OCI-LY7 (cell line): ENCODE measurements around the gene FOXP1. TPM values are rescaled to one million over a fixed set of nuclear protein-coding genes. Genes with fewer than 3 reads are reported as not detected.

Experiments used
- BruUV-seq: library from RNA; stranded (reverse); fragments of 400-500 nt; replicated peaks from 2 replicates; lab custom pipeline; 2021; lab: Mats Ljungman, UMichigan
- CTCF ChIA-PET: fragments of 300-600 bp; sonication (Branson Sonifier 250); formaldehyde crosslinking; loops from one replicate; lab custom pipeline; 2022; ENCODE audit warnings: antibody characterized with exemption; ENCODE audit not compliant: unreplicated experiment; lab: Charles Lee
- POLR2A ChIA-PET: fragments of 300-600 bp; sonication (Branson Sonifier 250); formaldehyde crosslinking; loops from one replicate; lab custom pipeline; 2022; ENCODE audit warnings: antibody characterized with exemption; lab: Charles Lee
- DNase-seq: peaks from one replicate; pipeline ENCODE4 v3.0.0-alpha.2; 2015; ENCODE audit warnings: low spot score
- H2AFZ ChIP-seq: fragments of 200-600 bp; sonication (generic), shearing (Covaris generic); 2 replicates; pipeline ENCODE4 v1.6.1; 2014; ENCODE audit warnings: mild to moderate bottlenecking, antibody characterized with exemption, low read length, moderate library complexity
- H3K27ac ChIP-seq: fragments of 200-600 bp; sonication (generic); 2 replicates; pipeline ENCODE4 v1.5.1; 2014; ENCODE audit warnings: mixed run types, low read depth, mild to moderate bottlenecking, moderate library complexity, low read length, inconsistent platforms; ENCODE audit not compliant: poor library complexity, severe bottlenecking
- H3K36me3 ChIP-seq: fragments of 200-600 bp; sonication (generic); 2 replicates; pipeline ENCODE4 v1.6.1; 2014; ENCODE audit warnings: mild to moderate bottlenecking, antibody characterized with exemption, low read length, moderate library complexity, mixed read lengths; ENCODE audit not compliant: insufficient read depth
- H3K4me1 ChIP-seq: fragments of 200-600 bp; sonication (generic); 2 replicates; pipeline ENCODE4 v1.5.1; 2014; ENCODE audit warnings: mild to moderate bottlenecking, low read length; ENCODE audit not compliant: insufficient read depth, poor library complexity, severe bottlenecking
- H3K4me2 ChIP-seq: fragments of 200-600 bp; sonication (generic); 2 replicates; pipeline ENCODE4 v1.6.1; 2014; ENCODE audit warnings: mild to moderate bottlenecking, low read length
- H3K4me3 ChIP-seq: fragments of 200-600 bp; sonication (generic); 2 replicates; pipeline ENCODE4 v1.5.1; 2014; ENCODE audit warnings: mild to moderate bottlenecking, low read depth, low read length; ENCODE audit not compliant: poor library complexity, severe bottlenecking
- H3K79me2 ChIP-seq: fragments of 200-600 bp; sonication (generic); 2 replicates; pipeline ENCODE4 v1.6.1; 2016; ENCODE audit warnings: low read depth, mild to moderate bottlenecking, low read length, moderate library complexity, mixed read lengths; ENCODE audit not compliant: insufficient read depth
- H3K9me2 ChIP-seq: fragments of 200-600 bp; sonication (generic); 2 replicates; pipeline ENCODE4 v1.6.1; 2016; ENCODE audit warnings: mild to moderate bottlenecking, low read length, mixed read lengths; ENCODE audit not compliant: insufficient read depth
- H3K9me3 ChIP-seq: fragments of 200-600 bp; sonication (generic); 2 replicates; pipeline ENCODE4 v1.6.1; 2014; ENCODE audit warnings: mild to moderate bottlenecking, mixed run types, low read length, mixed read lengths
- H4K20me1 ChIP-seq: fragments of 200-600 bp; sonication (generic); 2 replicates; pipeline ENCODE4 v1.6.1; 2014; ENCODE audit warnings: mild to moderate bottlenecking, antibody characterized with exemption, low read length, moderate library complexity, mixed read lengths; ENCODE audit not compliant: insufficient read depth
- EZH2phosphoT487 ChIP-seq: fragments of 200-600 bp; sonication (generic); IDR thresholded peaks from 2 replicates; pipeline ENCODE4 v1.6.1; 2018; ENCODE audit warnings: low read depth, borderline replicate concordance, mild to moderate bottlenecking, mixed run types, antibody characterized with exemption, low read length, moderate library complexity, mixed read lengths
- intact Hi-C: fragments of 100-400 bp; cut with micrococcal nuclease; formaldehyde crosslinking; loops from one replicate; pipeline ENCODE4 v1.10.0; 2022; ENCODE audit not compliant: unreplicated experiment
- total RNA-seq, 2 experiments: library from RNA; depleted of rRNA in 1 of 2; stranded (reverse); fragments of >200 nt in 1 of 2; shearing (Covaris generic) in 1 of 2; gene quantifications; 2 replicates each; pipeline ENCODE4 v1.2.3, GENCODE V29; 2014 to 2022
- TF ChIP-seq, protein P1 (sequence below): fragments of 200-600 bp; sonication (generic); conservative IDR thresholded peaks from 2 replicates; pipeline ENCODE4 v1.5.1; 2014; ENCODE audit warnings: mild to moderate bottlenecking, antibody characterized with exemption, low read length, moderate library complexity, mixed read lengths

The FOXP1 gene
- total RNA-seq, 2 experiments from 2014 or later = 87.3 to 151 TPM

DNA sequence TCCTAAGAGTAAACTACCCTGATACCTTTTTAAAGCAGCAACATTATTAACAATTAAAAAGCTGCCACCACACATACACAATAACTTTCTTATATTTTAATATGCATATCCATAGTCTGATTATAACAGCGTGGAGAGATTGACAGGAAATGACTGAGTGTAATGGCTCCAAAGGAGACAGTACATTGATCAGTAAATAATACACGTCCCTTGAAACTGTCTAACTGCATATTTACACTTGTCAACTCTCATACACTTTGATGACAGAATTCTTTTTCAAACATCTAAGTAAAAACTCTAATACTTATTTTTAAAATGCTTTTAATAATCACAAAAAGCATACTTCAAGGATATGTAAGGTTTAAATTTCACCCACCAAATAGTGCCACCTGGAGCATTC is 99.5 kb downstream of the FOXP1 start:
- TF ChIP-seq EZH2phosphoT487 = no peak
- TF ChIP-seq, protein P1, sequence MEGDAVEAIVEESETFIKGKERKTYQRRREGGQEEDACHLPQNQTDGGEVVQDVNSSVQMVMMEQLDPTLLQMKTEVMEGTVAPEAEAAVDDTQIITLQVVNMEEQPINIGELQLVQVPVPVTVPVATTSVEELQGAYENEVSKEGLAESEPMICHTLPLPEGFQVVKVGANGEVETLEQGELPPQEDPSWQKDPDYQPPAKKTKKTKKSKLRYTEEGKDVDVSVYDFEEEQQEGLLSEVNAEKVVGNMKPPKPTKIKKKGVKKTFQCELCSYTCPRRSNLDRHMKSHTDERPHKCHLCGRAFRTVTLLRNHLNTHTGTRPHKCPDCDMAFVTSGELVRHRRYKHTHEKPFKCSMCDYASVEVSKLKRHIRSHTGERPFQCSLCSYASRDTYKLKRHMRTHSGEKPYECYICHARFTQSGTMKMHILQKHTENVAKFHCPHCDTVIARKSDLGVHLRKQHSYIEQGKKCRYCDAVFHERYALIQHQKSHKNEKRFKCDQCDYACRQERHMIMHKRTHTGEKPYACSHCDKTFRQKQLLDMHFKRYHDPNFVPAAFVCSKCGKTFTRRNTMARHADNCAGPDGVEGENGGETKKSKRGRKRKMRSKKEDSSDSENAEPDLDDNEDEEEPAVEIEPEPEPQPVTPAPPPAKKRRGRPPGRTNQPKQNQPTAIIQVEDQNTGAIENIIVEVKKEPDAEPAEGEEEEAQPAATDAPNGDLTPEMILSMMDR = peak; percentile 13; the same call in 1 of the 2 replicates
- H3K4me2 ChIP-seq = no peak overlapping the region

DNA sequence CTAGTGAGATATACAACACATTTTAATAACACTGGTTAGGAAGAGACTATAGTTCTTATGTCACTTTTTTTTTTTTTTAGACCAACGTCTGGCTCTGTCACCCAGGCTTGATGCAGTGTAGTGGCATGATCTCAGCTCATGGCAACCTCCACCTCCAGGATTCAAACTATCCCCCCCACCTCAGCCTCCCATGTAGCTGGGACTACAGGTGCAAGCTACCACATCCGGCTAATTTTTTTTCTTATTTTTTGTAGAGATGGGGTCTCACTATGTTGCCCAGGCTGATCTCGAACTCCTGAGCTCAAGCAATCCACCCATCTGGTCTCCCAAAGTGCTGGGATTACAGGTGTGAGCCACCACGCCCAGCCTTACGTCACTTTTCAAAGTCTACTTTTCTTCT is 100.8 kb downstream of the FOXP1 start:
- Histone ChIP-seq H4K20me1 (no peaks in the 10 kb centered on the region), H3K4me1 (peaks cover 11% of the 10 kb centered on the region), H3K4me3 (no peak overlapping the region), H3K9me2 (no peaks in the 10 kb centered on the region), H3K27ac (no peak overlapping the region), H3K4me2 (no peak overlapping the region), H3K79me2 (peaks cover 35% of the 10 kb centered on the region; the same call in 1 of the 2 replicates), H3K9me3 (no peaks in the 10 kb centered on the region), H3K36me3 (peaks cover 17% of the 10 kb centered on the region), H2AFZ (no peak overlapping the region)
- ChIA-PET CTCF (interaction anchor here (0.6 kb wide), 1 partner anchor 395 kb away, joined by 3 read pairs; no protein-coding TSS in a partner anchor), POLR2A (no interaction called here)
- no peak for DNase-seq
- BruUV-seq = no TSS peak
- intact Hi-C loops = no loop called here
- no peak for TF ChIP-seq EZH2phosphoT487
- TF ChIP-seq, protein P1 = no peak

More for the DNA sequence above, 99.5 kb downstream of the FOXP1 start:
- peaks cover 34% of the 10 kb centered on the region; the same call in 1 of the 2 replicates for H3K79me2 ChIP-seq
- H2AFZ ChIP-seq = no peak overlapping the region
- POLR2A ChIA-PET = interaction anchor here (0.6 kb wide), 1 partner anchor 25 kb away, joined by 3 read pairs; no protein-coding TSS in a partner anchor
- BruUV-seq = no TSS peak
- no peak overlapping the region for H3K4me3 ChIP-seq
- H3K27ac ChIP-seq = no peak overlapping the region
- intact Hi-C loops = no loop called here
- H4K20me1 ChIP-seq = no peaks in the 10 kb centered on the region
- H3K4me1 ChIP-seq = peaks cover 18% of the 10 kb centered on the region
- no peak for DNase-seq
- H3K36me3 ChIP-seq = peaks cover 28% of the 10 kb centered on the region
- no peaks in the 10 kb centered on the region for H3K9me3 ChIP-seq
- no peaks in the 10 kb centered on the region for H3K9me2 ChIP-seq
- CTCF ChIA-PET = no interaction called here

DNA sequence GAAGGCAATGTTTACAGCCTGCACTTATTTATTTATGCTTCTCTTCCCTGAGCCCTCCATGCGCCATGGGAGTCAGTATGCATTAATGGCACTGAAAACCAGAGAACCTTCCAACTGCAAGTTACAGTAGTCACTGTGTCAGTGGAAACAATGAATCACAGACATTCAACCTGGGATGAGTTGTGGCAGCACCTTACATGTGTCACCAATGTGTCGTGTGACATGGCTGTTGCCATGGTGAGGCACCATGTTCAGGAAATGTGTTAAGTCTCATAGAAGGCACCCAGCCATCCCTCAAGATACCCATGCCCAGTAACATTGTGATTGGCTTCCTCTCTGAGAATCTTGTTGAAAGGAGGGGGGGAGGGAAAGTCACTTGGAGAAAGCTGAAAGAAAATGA is 105.0 kb downstream of the FOXP1 start:
- no peak for DNase-seq
- H3K4me3 ChIP-seq = no peak overlapping the region
- H2AFZ ChIP-seq = no peak overlapping the region
- H4K20me1 ChIP-seq = no peaks in the 10 kb centered on the region
- H3K36me3 ChIP-seq = peaks cover 15% of the 10 kb centered on the region
- POLR2A ChIA-PET = interaction anchor here (1.8 kb wide), 1 partner anchor 13 kb away, joined by 5 read pairs; no protein-coding TSS in a partner anchor
- no peak overlapping the region for H3K4me2 ChIP-seq
- no peak overlapping the region for H3K27ac ChIP-seq
- intact Hi-C loops = no loop called here
- no peak for TF ChIP-seq EZH2phosphoT487
- TF ChIP-seq, protein P1 = no peak
- no peaks in the 10 kb centered on the region for H3K9me3 ChIP-seq
- peaks cover 19% of the 10 kb centered on the region; the same call in 1 of the 2 replicates for H3K79me2 ChIP-seq
- BruUV-seq = no TSS peak
- CTCF ChIA-PET = no interaction called here
- H3K4me1 ChIP-seq = peaks cover 3% of the 10 kb centered on the region
- H3K9me2 ChIP-seq = no peaks in the 10 kb centered on the region
